ENCODE data around the gene MXD1. TPM values are rescaled to one million over a fixed set of nuclear protein-coding genes. Genes with fewer than 3 reads are reported as not detected.

The MXD1 gene
- total and polyA plus RNA-seq, 9 of the 15 experiments (the other 6 are each of a cell fraction or from before 2014, with no cell fraction given) = 6.7 to 35.9 (median 11.0) TPM

GRCh38 chr2:69946351-69947324 lies 31.7 kb downstream of the MXD1 start (continued):
- TF ChIP-seq MGA (IDR thresholded peaks at IDR 0.05) (0 out of 2 replicates have a peak, but pooled peaks have one; percentile 20), SRSF9 (IDR thresholded peaks at IDR 0.05; ENCODE audit: borderline replicate concordance, low read depth, low read length) (no peak), YY1 (IDR thresholded peaks at IDR 0.05; ENCODE audit: borderline replicate concordance in 1 of 3, control insufficient read depth in 1 of 3, extremely low read depth in 1 of 3, insufficient read depth in 3 of 3, insufficient read length in 1 of 3, insufficient replicate concordance in 2 of 3, low read depth in 1 of 3, low read length in 2 of 3) (no peak), PTTG1 (tag; IDR thresholded peaks at IDR 0.05; ENCODE audit: low read depth) (no peak), GABPB2 (CRISPR knock-in tag; conservative IDR thresholded peaks at IDR 0.05) (no peak), ZBTB49 (CRISPR knock-in tag; IDR thresholded peaks at IDR 0.05; ENCODE audit: borderline replicate concordance) (no peak), ZNF212 (CRISPR knock-in tag; IDR thresholded peaks at IDR 0.05) (no peak), NCOA1 (IDR thresholded peaks at IDR 0.05; ENCODE audit: low read depth) (0 out of 2 replicates have a peak, but pooled peaks have one; percentile 33), IFI16 (CRISPR knock-in tag; IDR thresholded peaks at IDR 0.05) (no peak), SNIP1 (IDR thresholded peaks at IDR 0.05; ENCODE audit: low read depth) (no peak), MAFK (IDR thresholded peaks at IDR 0.05; ENCODE audit: low read length) (peak; percentile 56), ZNF347 (CRISPR knock-in tag; IDR thresholded peaks at IDR 0.05; ENCODE audit: low read depth) (0 out of 2 replicates have a peak, but pooled peaks have one; percentile 2)

Data from K562 (cell line).